ENCODE data around the gene KIRREL1.

The KIRREL1 gene

GRCh38 chr1:158077411-158078256, 84.2 kb downstream of the KIRREL1 start:
- DNase-seq = no peak

GRCh38 chr1:158078569-158079080, 85.2 kb downstream of the KIRREL1 start:
- no peak for DNase-seq

GRCh38 chr1:158080066-158080465, 86.6 kb downstream of the KIRREL1 start:
- DNase-seq = no peak

GRCh38 chr1:158084336-158084735, 90.9 kb downstream of the KIRREL1 start:
- no peak for DNase-seq

- no peak for DNase-seq
Measured at GRCh38 chr1:158084747-158085146, 91.3 kb downstream of the KIRREL1 start.

- no peak for DNase-seq
Measured at GRCh38 chr1:158087320-158087927, 94.0 kb downstream of the KIRREL1 start.

GRCh38 chr1:158089476-158089875, 96.0 kb downstream of the KIRREL1 start:
- no peak for DNase-seq

- no peak for DNase-seq
Measured at GRCh38 chr1:158089925-158090637, 96.6 kb downstream of the KIRREL1 start.

- DNase-seq = no peak
Measured at GRCh38 chr1:158093376-158093775, 99.9 kb downstream of the KIRREL1 start.

GRCh38 chr1:158094571-158094970, 101.1 kb downstream of the KIRREL1 start:
- DNase-seq = no peak

GRCh38 chr1:158095737-158096335, 102.4 kb downstream of the KIRREL1 start:
- DNase-seq = no peak

GRCh38 chr1:158098256-158098655, 104.8 kb downstream of the KIRREL1 start:
- no peak for DNase-seq

GRCh38 chr1:158099185-158099584, 105.7 kb downstream of the KIRREL1 start:
- DNase-seq = no peak

- no peak for DNase-seq
Measured at GRCh38 chr1:158100498-158100897, 107.1 kb downstream of the KIRREL1 start.

GRCh38 chr1:158101455-158101854, 108.0 kb downstream of the KIRREL1 start:
- DNase-seq = no peak

- DNase-seq = no peak
Measured at GRCh38 chr1:158101927-158102326, 108.5 kb downstream of the KIRREL1 start.

- no peak for DNase-seq
Measured at GRCh38 chr1:158102881-158103674, 109.6 kb downstream of the KIRREL1 start.

- DNase-seq = no peak
Measured at GRCh38 chr1:158103861-158104522, 110.5 kb downstream of the KIRREL1 start.

GRCh38 chr1:158104891-158105290, 111.4 kb downstream of the KIRREL1 start:
- no peak for DNase-seq

GRCh38 chr1:158105352-158106095, 112.1 kb downstream of the KIRREL1 start:
- DNase-seq = no peak

- DNase-seq = no peak
Measured at GRCh38 chr1:158107916-158108315, 114.5 kb downstream of the KIRREL1 start.
